Measurements from ENCODE around the gene CD2.

CD2 gene

DNA sequence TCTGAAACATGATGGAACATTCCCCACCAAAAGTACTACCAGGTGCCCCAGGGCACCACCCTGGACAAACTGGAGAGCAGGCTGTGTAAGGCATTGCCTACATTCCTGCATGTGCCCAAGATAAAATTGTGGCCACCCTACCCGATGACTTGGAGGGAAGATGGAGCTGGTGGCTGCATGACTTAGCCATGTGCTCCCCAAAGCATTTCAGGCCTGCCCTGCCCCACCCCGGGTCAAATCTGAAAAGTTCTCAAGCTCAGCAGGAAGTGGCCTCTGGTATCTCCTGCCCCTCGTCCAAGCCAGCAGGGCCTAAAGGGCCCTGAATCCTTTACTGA is 8.5 kb downstream of the CD2 start:
- no peak for DNase-seq

DNA sequence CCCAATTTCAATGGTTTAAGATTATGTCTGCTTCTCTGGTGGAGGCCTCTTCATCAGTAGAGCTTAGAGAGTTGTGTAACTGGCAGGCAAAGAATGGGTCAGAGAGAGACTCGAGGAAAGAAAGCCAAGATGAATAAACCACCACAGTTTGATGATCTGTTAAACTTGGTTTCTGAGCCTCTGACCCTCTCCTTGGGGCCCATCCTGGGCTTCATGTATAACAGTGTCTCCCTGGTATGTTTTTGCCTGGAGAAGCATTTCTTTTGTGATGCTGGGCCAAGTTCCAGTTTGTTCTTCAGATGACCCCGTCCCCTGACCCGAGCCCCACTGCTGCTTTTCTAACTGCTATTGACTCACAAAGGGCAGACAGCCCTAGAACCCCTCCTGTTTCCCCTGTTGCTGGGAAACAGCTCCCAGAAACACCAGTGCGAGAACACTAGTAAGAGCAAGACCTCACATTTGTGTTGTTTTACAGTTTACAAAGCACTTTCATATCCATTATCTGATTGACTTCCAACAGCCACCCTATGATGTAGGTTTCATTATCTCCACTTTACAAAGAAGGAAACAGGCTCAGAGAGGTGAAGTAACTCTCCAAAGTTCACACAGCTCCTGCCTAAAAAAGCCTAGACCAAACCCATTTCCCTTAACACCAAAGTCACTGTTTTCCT is 9.0 kb downstream of the CD2 start:
- no peak for DNase-seq

- DNase-seq, result no peak
Observed at GRCh38 chr1:116763787-116764465, 9.7 kb downstream of the CD2 start.

DNA sequence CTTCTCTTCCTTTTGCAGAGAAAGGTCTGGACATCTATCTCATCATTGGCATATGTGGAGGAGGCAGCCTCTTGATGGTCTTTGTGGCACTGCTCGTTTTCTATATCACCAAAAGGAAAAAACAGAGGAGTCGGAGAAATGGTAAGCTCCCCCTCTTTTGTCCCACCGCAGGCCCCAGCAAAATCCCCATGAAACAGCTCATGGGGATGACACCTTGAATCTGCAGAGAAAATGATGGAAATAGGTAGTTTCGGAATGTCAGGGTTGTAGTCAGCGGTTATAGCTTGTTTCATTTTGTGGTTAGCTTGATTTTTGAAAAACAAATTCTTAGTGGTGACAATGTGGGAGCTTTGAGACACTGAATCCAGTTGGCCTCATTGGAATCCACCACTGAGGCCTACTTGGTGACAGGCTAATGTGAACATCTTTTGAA is 10.3 kb downstream of the CD2 start:
- DNase-seq, result no peak

GRCh38 chr1:116764906-116765862 is 11.0 kb downstream of the CD2 start:
- DNase-seq, result no peak

- no peak for DNase-seq
Observed at GRCh38 chr1:116765962-116766361, 11.7 kb downstream of the CD2 start.

DNA sequence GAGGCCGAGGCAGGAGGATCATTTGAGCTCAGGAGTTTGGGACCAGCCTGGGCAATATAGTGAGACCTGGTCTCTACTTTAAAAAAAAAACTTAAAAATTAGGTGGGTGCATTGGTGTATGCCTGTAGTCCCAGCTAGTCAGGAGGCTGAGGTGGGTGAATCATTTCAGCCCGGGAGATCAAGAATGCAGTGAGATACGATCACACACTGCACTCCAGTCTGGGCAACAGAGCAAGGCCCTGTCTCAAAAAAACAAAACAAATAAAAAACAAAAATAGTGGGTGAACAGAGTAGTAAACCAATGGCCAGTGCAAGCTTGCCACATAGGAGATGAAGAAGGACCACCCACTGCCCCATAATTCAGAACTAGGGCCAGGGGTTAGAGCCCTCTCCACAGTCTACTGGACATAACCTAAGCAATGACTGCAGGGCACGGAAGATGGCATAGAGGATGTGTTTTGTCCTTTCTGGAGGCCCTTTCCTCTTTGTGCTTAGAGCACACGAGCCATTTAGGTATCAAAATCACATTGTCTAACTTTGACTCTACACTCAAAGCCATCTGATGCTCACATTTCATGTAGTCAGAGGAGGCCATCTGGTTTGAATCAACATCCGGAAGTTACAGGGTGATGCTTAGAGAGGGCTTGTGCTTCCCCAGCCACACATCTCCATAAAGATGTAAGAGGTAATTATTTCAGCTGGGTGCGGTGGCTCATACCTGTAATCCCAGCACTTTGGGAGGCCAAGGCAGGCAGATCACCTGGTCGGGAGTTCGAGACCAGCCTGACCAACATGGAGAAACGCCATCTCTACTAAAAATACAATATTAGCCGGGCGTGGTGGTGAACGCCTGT is 12.6 kb downstream of the CD2 start:
- DNase-seq, result no peak

GRCh38 chr1:116767782-116768382 is 13.7 kb downstream of the CD2 start:
- no peak for DNase-seq

DNA sequence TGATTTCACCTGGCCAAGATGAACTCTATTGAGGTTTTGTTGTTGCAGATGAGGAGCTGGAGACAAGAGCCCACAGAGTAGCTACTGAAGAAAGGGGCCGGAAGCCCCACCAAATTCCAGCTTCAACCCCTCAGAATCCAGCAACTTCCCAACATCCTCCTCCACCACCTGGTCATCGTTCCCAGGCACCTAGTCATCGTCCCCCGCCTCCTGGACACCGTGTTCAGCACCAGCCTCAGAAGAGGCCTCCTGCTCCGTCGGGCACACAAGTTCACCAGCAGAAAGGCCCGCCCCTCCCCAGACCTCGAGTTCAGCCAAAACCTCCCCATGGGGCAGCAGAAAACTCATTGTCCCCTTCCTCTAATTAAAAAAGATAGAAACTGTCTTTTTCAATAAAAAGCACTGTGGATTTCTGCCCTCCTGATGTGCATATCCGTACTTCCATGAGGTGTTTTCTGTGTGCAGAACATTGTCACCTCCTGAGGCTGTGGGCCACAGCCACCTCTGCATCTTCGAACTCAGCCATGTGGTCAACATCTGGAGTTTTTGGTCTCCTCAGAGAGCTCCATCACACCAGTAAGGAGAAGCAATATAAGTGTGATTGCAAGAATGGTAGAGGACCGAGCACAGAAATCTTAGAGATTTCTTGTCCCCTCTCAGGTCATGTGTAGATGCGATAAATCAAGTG is 14.3 kb downstream of the CD2 start:
- no peak for DNase-seq

- DNase-seq, result no peak
Observed at GRCh38 chr1:116769104-116769452, 14.8 kb downstream of the CD2 start.

DNA sequence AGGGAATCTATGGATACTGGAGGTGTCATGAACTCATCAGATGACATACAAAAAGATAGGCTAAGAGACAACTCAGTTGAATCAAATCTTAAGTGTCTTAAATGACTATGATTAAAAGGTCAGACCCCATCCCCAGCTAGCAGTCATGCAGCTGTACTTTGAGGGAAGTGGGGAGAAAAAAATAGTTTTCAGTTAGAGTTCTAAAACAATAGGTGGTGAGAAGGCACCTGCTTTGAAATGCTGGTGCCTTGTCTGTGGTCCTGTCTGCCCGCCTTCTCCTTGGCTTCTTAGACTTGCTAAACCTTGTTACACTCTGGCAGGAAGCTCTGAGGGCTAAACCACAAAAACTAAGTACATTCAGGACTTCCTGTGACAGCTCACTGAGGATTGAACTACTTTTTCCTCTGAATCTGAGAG is 15.3 kb downstream of the CD2 start:
- DNase-seq, result no peak

GRCh38 chr1:116769994-116770393 is 15.8 kb downstream of the CD2 start:
- DNase-seq, result no peak

DNA sequence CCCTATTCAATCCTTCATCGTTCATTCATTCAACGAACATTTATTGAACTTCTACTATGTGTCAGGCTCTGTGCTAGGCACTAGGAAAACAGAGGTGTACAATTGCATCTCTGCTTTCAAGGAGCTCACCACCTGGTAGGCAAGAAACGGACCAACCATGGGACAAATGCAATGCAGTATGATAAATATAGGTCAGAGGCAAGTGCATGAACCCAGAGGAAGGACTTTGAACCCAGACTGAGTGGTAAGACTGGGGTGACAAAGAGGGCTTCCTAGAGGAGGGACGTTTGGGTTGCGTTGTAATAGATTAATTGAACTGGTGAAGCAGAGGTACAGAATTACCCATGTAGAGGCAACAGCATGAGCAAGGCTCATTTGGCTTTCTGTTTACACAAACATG is 16.4 kb downstream of the CD2 start:
- DNase-seq, result no peak

DNA sequence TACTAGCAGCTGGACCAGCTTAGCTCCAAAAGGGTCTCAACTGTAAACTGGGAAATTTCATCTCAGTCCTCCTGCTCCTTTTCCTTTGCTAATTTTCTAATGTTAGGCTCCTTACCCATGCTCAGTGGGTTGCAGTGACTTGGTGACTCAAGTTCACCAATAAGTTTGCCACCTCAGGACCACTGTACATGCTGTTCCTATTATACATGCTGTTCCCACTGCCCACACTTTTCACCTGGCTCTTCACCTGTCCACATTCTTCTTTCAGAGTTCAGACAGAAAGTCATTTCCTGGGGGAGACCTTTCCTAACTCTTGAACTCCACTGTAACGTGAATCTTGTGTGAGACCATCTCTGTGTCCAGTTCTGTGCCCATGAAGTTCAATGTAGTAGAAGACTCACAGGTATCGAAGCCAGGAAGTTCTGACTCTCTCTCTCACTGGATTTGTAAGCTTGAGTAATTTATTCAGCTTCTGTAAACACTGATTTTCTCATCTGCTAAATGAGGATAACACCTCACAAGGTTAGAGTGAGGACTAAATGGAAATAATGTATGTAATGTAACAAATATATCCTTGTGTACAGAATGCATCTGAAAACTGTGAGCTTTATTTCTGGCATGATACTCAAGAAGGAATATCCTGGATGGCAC is 17.9 kb downstream of the CD2 start:
- no peak for DNase-seq

- DNase-seq, result no peak
Observed at GRCh38 chr1:116772648-116773045, 18.4 kb downstream of the CD2 start.

DNA sequence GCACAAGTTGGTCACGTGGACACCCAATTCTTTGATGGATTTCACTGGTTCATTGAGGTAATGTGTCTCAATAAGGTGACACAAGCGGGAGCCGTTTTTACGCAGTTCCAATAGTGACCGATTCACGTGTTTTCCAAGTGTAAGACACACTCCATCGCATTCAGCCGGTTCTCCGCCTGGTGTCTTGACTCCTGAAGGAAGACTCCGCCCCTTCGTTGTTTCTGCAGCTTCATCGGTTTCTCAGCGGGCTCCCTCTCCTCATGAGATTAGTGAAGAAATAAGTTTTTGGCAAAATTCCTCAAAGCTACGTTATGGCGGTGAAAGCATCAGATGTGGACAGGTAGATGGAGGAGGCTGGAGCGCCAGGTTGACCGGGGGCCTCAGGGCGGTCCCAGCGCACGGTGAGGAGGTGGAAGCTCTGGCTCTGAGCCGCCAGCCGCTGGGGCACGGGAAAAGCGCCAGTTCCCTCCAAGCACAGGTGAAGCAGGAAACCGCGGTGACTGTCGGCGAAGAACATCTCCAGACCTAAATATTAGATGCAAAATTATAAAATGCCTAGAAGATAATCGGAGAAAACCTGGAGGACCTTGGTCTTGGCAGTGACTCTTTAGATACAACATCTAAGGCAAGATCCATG is 21.0 kb downstream of the CD2 start:
- no peak for DNase-seq

DNA sequence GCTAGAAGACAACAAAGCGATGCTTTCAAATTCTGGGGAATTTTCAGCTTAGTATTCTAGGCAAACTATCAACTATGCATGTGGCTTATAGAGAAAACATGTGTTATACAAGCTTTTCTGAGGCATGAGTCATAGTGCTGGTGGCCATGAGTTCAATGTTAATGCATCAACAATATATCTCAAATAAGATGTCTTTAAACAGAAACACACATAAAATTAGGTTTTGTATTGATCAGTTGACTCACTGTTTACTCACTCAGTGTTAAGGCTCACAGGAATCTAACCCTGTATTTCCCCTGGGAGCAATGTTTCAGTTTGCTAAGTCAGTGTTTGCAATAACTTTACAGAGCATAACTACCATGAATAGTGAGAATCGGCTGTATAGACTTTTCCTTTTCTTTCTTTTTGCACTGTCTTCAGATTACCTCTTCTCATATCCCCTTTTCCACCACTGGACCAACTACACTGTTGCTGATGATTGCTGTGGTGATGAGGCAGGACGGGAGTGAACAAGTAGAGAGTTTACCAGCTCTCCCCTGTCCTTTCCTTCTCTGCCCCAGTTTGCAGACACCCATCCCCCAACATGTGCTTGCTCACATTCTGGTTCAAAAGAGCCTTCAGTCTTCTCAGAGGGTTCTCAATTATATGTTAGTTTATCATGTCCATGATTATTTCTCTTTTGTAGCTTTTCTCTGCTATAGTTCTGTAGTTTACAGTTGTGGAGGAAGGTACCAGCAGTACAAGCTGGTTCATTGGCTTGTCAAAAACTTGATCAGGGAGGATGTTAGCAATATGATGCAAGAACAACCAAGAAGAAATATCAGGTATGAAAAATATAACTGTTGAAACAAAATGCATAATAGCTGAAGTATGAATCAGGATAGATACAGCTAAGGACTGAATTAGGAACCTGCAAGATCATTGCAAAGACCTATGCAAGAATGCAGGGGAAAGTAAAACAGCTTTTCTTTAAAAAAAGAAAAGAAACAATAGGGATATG is 23.9 kb downstream of the CD2 start:
- DNase-seq, result no peak

GRCh38 chr1:116781034-116781433 is 26.8 kb downstream of the CD2 start:
- DNase-seq, result no peak

- no peak for DNase-seq
Observed at GRCh38 chr1:116785006-116785405, 30.8 kb downstream of the CD2 start.

DNA sequence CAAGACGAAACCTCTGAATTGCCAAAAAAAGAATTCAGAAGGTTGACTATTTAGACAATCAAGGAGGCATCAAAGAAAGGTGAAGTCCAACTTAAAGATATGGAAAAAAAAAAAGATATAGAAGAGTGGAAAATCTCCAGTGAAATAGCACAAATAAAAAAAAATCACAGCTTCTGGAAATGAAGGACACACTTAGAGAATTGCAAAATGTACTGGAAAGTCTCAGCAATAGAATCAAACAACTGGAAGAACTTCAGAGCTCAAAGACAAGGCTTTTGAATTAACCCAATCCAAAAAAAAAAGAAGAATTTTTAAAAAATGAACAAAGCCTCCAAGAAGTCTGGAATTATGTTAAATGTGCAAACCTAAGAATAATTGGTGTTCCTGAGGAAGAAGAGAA is 31.8 kb downstream of the CD2 start:
- no peak for DNase-seq
